NCI-H1105 (cell line): Measurements from ENCODE around the gene F2RL3.
"Not testable (repeated sequence)": the region's sequence is repeated elsewhere in the genome, so short reads cannot be mapped to it uniquely, and the experiment has no call there.

ENCODE experiments used
- DNase-seq: peaks from one replicate; lab custom pipeline; 2025; lab: John Stamatoyannopoulos, UW

Gene F2RL3

DNA sequence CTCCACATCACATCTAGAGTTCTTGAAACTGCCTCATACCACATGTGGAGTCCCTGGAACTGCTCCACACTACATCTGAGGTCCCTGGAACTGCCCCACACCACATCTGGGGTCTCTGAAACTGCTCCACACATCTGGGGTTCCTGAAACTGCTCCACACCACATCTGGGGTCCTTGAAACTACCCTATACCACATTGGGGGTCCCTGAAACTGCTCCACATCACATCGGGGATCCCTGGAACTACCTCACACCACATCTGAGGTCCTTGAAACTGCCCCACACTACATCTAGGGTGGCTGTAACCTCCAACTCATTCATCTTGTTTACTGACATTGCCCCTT is 33.8 kb downstream of the F2RL3 start:
- no peak for DNase-seq

DNA sequence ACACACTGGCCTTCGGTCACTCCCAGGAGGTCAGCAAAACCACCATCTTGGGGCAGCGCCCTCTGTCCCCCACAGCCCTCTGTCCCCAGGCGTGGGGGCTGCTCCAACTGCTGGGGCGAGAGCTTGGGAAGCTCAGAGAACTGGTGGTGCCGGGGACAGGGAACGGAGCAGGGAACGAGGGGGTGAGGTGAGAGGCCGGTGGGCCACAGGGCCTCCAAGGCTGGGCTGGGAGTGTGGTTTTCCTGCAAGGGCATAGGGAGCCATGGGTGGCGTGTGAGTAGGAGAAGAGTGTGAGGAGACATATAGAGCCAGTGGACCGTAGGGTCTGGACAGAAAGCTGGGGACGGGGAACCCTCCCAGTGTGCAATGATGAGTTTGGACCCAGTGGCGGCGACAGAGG is 34.1 kb downstream of the F2RL3 start:
- no peak for DNase-seq

DNA sequence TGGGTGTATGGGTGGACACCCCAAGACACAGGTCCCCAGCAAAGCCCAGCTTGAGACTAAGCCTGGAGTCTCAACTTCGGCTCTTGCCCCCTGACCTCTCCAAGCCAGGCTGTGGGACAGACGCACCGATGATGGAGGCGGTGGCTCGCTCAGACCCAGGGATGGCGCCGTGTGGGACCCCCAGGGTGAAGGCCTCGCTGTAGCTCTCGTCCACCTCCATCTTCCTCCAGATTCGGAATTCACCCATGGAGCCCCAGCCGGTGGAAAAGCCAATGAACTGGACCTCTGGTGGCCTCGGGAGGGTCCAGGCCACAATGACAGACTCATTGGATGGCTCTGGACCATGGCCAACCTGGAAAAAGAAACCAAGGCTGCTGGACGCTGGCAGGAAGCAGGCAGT is 39.1 kb downstream of the F2RL3 start:
- DNase-seq: no peak

DNA sequence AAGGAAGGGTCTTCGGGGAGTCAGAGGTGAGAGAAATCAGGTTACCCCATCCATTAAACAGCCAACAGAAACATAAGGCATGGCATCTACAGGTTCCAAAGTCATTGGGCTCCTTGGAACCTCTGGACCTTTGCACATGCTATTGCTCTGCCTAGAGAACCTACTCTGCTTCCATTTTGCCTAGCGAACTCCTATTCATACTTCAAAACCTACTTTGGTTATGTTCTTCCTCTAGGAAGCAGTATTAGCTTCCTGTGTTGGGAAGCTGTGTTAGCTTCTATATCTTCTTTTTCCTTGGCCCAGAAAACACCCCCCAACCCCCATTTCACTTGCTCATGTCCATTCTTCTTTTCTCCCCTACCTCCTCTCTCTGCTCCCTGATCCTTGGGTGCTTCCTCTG is 39.6 kb downstream of the F2RL3 start:
- DNase-seq: no peak

DNA sequence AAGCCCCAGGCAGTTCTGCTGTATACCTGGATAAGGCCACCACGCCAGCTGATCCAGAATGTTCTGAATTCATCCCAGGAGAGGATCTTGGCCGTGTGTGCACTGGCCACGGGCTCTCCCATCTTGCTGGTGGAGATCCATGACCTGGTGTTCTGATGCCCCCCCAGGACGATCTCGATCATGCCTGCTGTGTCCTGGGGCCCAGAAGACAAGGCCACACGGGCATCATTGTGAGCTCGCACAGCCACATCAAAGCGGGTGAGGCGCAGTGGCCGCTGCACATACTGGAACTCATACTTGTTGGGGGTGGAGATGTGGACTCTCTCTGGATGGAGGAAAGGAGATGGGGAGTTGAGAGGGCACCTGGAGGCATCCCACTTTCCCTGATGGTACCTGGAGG is 40.1 kb downstream of the F2RL3 start:
- no peak for DNase-seq

DNA sequence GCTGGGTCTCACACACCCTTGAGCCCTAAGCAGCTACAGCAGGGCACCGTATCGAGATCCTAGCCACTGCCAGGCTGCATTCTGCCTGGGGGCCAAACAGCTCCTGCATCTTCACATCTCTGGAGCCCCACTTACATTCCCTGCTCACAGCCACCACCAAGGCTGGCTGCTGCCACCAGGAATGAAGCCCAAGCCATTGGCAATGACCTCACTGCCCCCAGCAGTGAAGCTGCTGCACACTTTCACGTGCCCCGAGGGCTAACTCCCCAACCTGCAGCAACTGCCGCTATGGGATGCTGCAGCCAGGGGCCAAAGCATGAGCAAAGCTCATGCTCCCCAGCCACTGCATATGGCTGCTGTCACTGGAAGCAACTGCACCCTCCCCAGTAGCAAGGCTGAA is 42.0 kb downstream of the F2RL3 start:
- DNase-seq: no peak

DNA sequence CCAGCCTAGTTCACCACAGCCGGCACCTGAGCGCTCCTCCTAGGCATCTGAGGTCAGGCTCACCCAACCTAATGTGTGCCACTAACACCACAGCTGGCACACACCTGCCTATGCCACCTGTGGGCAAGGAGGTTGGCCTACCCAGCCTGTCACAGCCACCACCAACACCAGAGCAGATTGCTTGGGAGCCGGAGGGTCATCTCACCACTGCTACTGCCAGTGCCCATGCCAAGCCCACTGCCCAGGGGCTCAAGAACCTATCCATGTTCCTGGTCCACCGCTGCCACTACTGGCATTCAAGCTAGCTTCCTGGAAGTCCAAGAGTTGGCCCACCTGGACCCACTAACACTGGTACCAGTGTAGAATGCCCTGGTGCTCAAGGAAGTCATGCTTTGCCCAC is 42.5 kb downstream of the F2RL3 start:
- no peak for DNase-seq

DNA sequence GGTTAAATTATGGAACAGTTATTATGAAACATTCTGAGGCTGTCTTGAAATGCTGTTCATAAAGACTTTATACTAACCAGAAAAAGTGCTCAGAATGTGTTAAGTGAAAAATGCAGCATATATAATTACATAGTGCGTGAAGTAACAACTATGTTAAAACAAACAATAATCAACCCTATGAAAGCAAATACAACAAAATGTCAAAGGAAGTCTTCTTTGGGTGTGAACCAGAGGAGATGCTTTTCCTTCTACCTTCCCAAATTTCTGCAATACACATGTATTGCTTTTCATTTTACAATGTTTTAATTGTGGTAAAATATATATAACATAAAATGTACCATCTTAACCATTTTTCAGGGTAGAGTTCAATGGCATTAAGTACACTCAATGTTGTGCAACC is 45.7 kb downstream of the F2RL3 start:
- DNase-seq: no peak

DNA sequence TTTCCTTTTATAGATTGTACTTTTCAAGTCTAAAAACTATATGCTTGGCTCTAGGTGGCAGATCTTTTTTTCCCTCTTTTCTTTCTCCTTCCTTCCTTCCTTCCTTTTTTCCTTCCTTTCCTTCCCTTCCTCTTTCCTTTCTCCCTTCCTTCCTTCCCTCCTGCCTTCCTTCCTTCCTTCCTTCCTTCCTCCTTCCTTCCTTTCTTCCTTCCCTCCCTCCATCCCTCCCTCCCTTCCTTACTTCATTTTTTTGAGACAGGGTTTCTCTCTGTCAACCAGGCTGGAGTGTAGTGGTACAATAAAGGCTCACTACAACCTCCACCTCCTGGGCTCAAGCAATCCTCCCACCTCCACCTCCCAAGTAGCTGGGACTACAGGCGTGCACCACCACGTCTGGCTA is 48.1 kb downstream of the F2RL3 start:
- no peak for DNase-seq

DNA sequence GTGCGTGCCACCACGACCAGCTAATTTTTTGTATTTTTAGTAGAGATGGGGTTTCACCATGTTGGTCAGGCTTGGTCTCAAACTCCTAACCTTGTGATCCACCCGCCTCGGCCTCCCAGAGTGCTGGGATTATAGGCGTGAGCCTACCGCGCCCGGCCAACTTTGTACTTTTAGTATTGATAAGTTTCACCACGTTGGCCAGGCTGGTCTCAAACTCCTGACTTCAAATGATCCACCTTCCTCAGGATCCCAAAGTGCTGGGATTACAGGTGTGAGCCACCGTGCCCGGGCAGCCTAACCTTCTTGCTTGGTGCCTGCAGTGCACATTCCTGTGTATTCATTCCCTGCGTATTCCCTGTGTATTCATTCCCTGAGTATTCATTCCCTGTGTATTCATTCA is 49.0 kb downstream of the F2RL3 start:
- DNase-seq: not testable (repeated sequence)

DNA sequence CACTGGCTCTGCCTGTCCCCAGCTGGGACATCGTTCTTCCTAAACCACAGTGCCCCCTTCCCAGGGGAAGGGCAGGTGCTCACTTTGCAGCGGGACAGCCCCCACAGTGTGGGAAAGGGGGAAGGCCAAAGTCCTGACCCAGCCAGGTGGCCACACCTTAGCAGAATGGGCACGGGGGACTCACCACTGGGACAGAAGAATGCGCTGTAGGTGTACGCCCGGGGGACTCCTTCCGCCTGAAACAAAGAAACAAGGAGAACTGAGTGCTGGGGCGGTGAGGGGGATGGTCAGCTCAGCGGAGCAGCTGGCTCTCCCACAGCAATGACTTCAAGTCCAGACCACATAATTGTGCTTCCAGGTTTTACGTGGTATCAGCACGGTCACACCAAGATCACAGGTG is 49.4 kb downstream of the F2RL3 start:
- no peak for DNase-seq

DNA sequence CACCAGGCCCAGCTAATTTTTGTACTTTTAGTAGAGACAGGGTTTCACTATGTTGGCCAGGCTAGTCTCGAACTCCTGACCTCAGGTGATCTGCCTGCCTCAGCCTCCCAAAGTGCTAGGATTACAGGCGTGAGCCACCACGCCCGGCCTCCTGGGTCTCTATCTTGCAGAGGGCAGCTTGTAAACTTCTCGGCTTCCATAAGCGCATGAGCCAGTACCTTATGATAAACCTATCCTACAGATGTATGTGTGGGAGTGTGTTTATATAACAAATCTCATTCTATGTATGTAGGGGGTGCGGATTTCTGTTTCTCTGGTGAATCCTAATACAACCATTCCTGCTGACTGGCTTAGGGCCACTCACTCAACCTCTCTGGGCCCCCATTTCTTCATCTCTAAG is 51.3 kb downstream of the F2RL3 start:
- not testable (repeated sequence) for DNase-seq

DNA sequence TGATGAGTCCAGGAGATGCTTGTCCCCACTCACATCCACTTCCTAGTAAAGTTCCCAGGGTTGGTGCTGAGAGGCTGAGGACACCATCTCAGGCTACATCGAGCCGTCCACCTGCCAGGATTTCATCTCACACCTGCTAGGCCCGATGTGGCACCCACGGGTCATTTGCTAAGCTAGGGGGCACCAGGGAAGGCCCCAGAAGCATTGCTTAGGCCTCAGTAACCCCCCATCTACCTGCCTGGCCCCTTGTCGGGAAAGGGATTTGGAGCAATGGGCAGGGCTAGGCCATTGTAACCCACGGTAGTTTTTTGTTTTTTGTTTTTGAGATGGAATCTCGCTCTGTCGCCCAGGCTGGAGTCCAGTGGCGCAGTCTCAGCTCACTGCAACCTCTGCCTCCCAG is 51.8 kb downstream of the F2RL3 start:
- DNase-seq: no peak
